ENCODE results near the gene TRIM54.

The TRIM54 gene

GRCh38 chr2:27281855-27282559, at the start of gene TRIM54:
Gene TRIM54 (plus strand): TSS chr2:27282429. CDS start chr2:27282732, 303 bp downstream.
- DNase-seq (ENCODE audit: low spot score), result no peak

GRCh38 chr2:27233341-27233740, 48.9 kb upstream of the TRIM54 start:
- no peak for DNase-seq (ENCODE audit: low spot score)

GRCh38 chr2:27236136-27236535, 46.1 kb upstream of the TRIM54 start:
- no peak for DNase-seq (ENCODE audit: low spot score)

GRCh38 chr2:27236626-27237025, 45.6 kb upstream of the TRIM54 start:
- no peak for DNase-seq (ENCODE audit: low spot score)

- DNase-seq (ENCODE audit: low spot score), result no peak
Measured at GRCh38 chr2:27237341-27237945, 44.8 kb upstream of the TRIM54 start.

GRCh38 chr2:27238976-27239375, 43.3 kb upstream of the TRIM54 start:
- DNase-seq (ENCODE audit: low spot score), result no peak

GRCh38 chr2:27240406-27240805, 41.8 kb upstream of the TRIM54 start:
- DNase-seq (ENCODE audit: low spot score), result no peak

GRCh38 chr2:27241761-27242613, 40.2 kb upstream of the TRIM54 start:
- DNase-seq (ENCODE audit: low spot score), result no peak

- no peak for DNase-seq (ENCODE audit: low spot score)
Measured at GRCh38 chr2:27242614-27242951, 39.6 kb upstream of the TRIM54 start.

GRCh38 chr2:27243391-27244130, 38.7 kb upstream of the TRIM54 start:
- DNase-seq (ENCODE audit: low spot score), result no peak

- no peak for DNase-seq (ENCODE audit: low spot score)
Measured at GRCh38 chr2:27245116-27245515, 37.1 kb upstream of the TRIM54 start.

GRCh38 chr2:27245626-27246025, 36.6 kb upstream of the TRIM54 start:
- no peak for DNase-seq (ENCODE audit: low spot score)

GRCh38 chr2:27247893-27248292, 34.3 kb upstream of the TRIM54 start:
- DNase-seq (ENCODE audit: low spot score), result no peak

- no peak for DNase-seq (ENCODE audit: low spot score)
Measured at GRCh38 chr2:27249159-27249890, 32.9 kb upstream of the TRIM54 start.

- DNase-seq (ENCODE audit: low spot score), result peak; percentile 37
Measured at GRCh38 chr2:27249891-27250651, 32.2 kb upstream of the TRIM54 start.

GRCh38 chr2:27250652-27251379, 31.4 kb upstream of the TRIM54 start:
- no peak for DNase-seq (ENCODE audit: low spot score)

GRCh38 chr2:27251766-27252165, 30.5 kb upstream of the TRIM54 start:
- no peak for DNase-seq (ENCODE audit: low spot score)

- DNase-seq (ENCODE audit: low spot score), result no peak
Measured at GRCh38 chr2:27255187-27255586, 27.0 kb upstream of the TRIM54 start.

- no peak for DNase-seq (ENCODE audit: low spot score)
Measured at GRCh38 chr2:27255660-27256059, 26.6 kb upstream of the TRIM54 start.

GRCh38 chr2:27256855-27257454, 25.3 kb upstream of the TRIM54 start:
- DNase-seq (ENCODE audit: low spot score), result no peak

All from CD4-positive, alpha-beta T cell treated with Interleukin-15 for 4 hours (primary cell).